Measurements from ENCODE around the gene DPEP3. TPM values are rescaled to one million over a fixed set of nuclear protein-coding genes. Genes with fewer than 3 reads are reported as not detected.

The DPEP3 gene
- polyA plus RNA-seq, 1 donor from 2014 or later: not detected

GRCh38 chr16:67954421-67955196 is 25.7 kb downstream of the DPEP3 start:
- no peaks in the 10 kb centered on the region for H3K27me3 ChIP-seq (ENCODE audit: insufficient read depth, low read depth, low read length)
- H3K9me3 ChIP-seq (ENCODE audit: low read length): no peaks in the 10 kb centered on the region
- H2AFZ ChIP-seq (ENCODE audit: low read depth, low read length): no peak overlapping the region
- H3K9ac ChIP-seq (ENCODE audit: low read length): no peak overlapping the region
- H3F3A ChIP-seq (ENCODE audit: insufficient read depth, low read length, poor library complexity, severe bottlenecking): no peaks in the 10 kb centered on the region
- H3K79me2 ChIP-seq (replicated peaks; ENCODE audit: insufficient read depth, low read length): no peaks in the 10 kb centered on the region
- H3K36me3 ChIP-seq (ENCODE audit: insufficient read depth, low read length): no peaks in the 10 kb centered on the region
- no peak overlapping the region for H3K4me2 ChIP-seq (ENCODE audit: low read length)
- TF ChIP-seq TAF1 (IDR thresholded peaks at IDR 0.05; ENCODE audit: low read depth) (no peak), EP300 (conservative IDR thresholded peaks at IDR 0.05; ENCODE audit: poor library complexity, severe bottlenecking) (no peak), EZH2 (IDR thresholded peaks at IDR 0.05; ENCODE audit: borderline replicate concordance, insufficient read depth, low read length, poor library complexity, severe bottlenecking) (no peak), POLR2AphosphoS5 (IDR thresholded peaks at IDR 0.05) (no peak), RAD21 (conservative IDR thresholded peaks at IDR 0.05) (no peak), MXI1 (conservative IDR thresholded peaks at IDR 0.05; ENCODE audit: poor library complexity, severe bottlenecking) (no peak)
- TF ChIP-seq, protein P1, sequence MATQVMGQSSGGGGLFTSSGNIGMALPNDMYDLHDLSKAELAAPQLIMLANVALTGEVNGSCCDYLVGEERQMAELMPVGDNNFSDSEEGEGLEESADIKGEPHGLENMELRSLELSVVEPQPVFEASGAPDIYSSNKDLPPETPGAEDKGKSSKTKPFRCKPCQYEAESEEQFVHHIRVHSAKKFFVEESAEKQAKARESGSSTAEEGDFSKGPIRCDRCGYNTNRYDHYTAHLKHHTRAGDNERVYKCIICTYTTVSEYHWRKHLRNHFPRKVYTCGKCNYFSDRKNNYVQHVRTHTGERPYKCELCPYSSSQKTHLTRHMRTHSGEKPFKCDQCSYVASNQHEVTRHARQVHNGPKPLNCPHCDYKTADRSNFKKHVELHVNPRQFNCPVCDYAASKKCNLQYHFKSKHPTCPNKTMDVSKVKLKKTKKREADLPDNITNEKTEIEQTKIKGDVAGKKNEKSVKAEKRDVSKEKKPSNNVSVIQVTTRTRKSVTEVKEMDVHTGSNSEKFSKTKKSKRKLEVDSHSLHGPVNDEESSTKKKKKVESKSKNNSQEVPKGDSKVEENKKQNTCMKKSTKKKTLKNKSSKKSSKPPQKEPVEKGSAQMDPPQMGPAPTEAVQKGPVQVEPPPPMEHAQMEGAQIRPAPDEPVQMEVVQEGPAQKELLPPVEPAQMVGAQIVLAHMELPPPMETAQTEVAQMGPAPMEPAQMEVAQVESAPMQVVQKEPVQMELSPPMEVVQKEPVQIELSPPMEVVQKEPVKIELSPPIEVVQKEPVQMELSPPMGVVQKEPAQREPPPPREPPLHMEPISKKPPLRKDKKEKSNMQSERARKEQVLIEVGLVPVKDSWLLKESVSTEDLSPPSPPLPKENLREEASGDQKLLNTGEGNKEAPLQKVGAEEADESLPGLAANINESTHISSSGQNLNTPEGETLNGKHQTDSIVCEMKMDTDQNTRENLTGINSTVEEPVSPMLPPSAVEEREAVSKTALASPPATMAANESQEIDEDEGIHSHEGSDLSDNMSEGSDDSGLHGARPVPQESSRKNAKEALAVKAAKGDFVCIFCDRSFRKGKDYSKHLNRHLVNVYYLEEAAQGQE (IDR thresholded peaks at IDR 0.05; ENCODE audit: borderline replicate concordance): no peak
- TF ChIP-seq, protein P2, sequence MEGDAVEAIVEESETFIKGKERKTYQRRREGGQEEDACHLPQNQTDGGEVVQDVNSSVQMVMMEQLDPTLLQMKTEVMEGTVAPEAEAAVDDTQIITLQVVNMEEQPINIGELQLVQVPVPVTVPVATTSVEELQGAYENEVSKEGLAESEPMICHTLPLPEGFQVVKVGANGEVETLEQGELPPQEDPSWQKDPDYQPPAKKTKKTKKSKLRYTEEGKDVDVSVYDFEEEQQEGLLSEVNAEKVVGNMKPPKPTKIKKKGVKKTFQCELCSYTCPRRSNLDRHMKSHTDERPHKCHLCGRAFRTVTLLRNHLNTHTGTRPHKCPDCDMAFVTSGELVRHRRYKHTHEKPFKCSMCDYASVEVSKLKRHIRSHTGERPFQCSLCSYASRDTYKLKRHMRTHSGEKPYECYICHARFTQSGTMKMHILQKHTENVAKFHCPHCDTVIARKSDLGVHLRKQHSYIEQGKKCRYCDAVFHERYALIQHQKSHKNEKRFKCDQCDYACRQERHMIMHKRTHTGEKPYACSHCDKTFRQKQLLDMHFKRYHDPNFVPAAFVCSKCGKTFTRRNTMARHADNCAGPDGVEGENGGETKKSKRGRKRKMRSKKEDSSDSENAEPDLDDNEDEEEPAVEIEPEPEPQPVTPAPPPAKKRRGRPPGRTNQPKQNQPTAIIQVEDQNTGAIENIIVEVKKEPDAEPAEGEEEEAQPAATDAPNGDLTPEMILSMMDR (IDR thresholded peaks at IDR 0.05; ENCODE audit: poor library complexity, severe bottlenecking): no peak
- no peak overlapping the region for H3K27ac ChIP-seq (ENCODE audit: low read length)
- no peak overlapping the region for H3K4me3 ChIP-seq (ENCODE audit: low read length)
- no peaks in the 10 kb centered on the region for H3K9me2 ChIP-seq (ENCODE audit: insufficient read depth, low read length)
- H4K20me1 ChIP-seq (ENCODE audit: insufficient read depth): no peaks in the 10 kb centered on the region

- Histone ChIP-seq H2AFZ (ENCODE audit: low read depth, low read length) (no peak overlapping the region), H4K20me1 (ENCODE audit: insufficient read depth) (no peaks in the 10 kb centered on the region), H3F3A (ENCODE audit: insufficient read depth, low read length, poor library complexity, severe bottlenecking) (no peaks in the 10 kb centered on the region), H3K9me3 (ENCODE audit: low read length) (no peaks in the 10 kb centered on the region), H3K9me2 (ENCODE audit: insufficient read depth, low read length) (no peaks in the 10 kb centered on the region), H3K9ac (ENCODE audit: low read length) (no peak overlapping the region), H3K27me3 (ENCODE audit: insufficient read depth, low read depth, low read length) (no peaks in the 10 kb centered on the region), H3K27ac (ENCODE audit: low read length) (no peak overlapping the region), H3K79me2 (replicated peaks; ENCODE audit: insufficient read depth, low read length) (no peaks in the 10 kb centered on the region), H3K4me3 (ENCODE audit: low read length) (no peak overlapping the region), H3K4me2 (ENCODE audit: low read length) (no peak overlapping the region), H3K36me3 (ENCODE audit: insufficient read depth, low read length) (no peaks in the 10 kb centered on the region)
- no peak for TF ChIP-seq EZH2 (IDR thresholded peaks at IDR 0.05; ENCODE audit: borderline replicate concordance, insufficient read depth, low read length, poor library complexity, severe bottlenecking)
- TF ChIP-seq EP300 (conservative IDR thresholded peaks at IDR 0.05; ENCODE audit: poor library complexity, severe bottlenecking): no peak
- TF ChIP-seq TAF1 (IDR thresholded peaks at IDR 0.05; ENCODE audit: low read depth): no peak
- TF ChIP-seq, protein P2 (IDR thresholded peaks at IDR 0.05; ENCODE audit: poor library complexity, severe bottlenecking): no peak
Measured at GRCh38 chr16:67953641-67954375, 26.5 kb downstream of the DPEP3 start.

All from neural cell (in vitro differentiated cells).